ENCODE results near the gene NCK2.

NCK2 gene

GRCh38 chr2:105859694-105859951 is 114.9 kb downstream of the NCK2 start:
- Histone ChIP-seq H3K79me2 (ENCODE audit: low read length) (peaks cover 95% of the 10 kb centered on the region), H4K20me1 (ENCODE audit: insufficient read depth, low read length) (peaks cover 15% of the 10 kb centered on the region; the same call in 1 of the 2 replicates), H3K4me3 (ENCODE audit: low read length) (no peak overlapping the region), H3K9me3 (replicated peaks; ENCODE audit: insufficient read depth, low read length) (no peaks in the 10 kb centered on the region), H3K9ac (ENCODE audit: low read length) (no peak overlapping the region), H3K9me2 (replicated peaks; ENCODE audit: insufficient read depth, low read length) (no peaks in the 10 kb centered on the region), H2AFZ (ENCODE audit: low read length) (no peak overlapping the region), H3K4me2 (ENCODE audit: low read depth, low read length) (no peak overlapping the region), H3K27me3 (replicated peaks; ENCODE audit: insufficient read depth, low read length) (no peaks in the 10 kb centered on the region), H3K36me3 (replicated peaks; ENCODE audit: insufficient read depth, low read length) (peaks cover 12% of the 10 kb centered on the region; the same call in 1 of the 2 replicates), H3K4me1 (ENCODE audit: low read length) (no peaks in the 10 kb centered on the region), H3F3A (ENCODE audit: insufficient read depth, low read length) (no peaks in the 10 kb centered on the region), H3K27ac (ENCODE audit: low read length) (no peak overlapping the region)
- DNase-seq = no peak
- no peak for TF ChIP-seq EZH2 (optimal IDR thresholded peaks at IDR 0.05; ENCODE audit: low read depth, low read length)
- no peak for TF ChIP-seq EZH2phosphoT487 (IDR thresholded peaks at IDR 0.05; ENCODE audit: low read length)
- TF ChIP-seq CTCF (IDR thresholded peaks at IDR 0.05; ENCODE audit: low read length) = no peak

GRCh38 chr2:105860567-105860966 is 115.9 kb downstream of the NCK2 start:
- Histone ChIP-seq H3K36me3 (replicated peaks; ENCODE audit: insufficient read depth, low read length) (peaks cover 8% of the 10 kb centered on the region; the same call in 1 of the 2 replicates), H4K20me1 (ENCODE audit: insufficient read depth, low read length) (peaks cover 18% of the 10 kb centered on the region; the same call in 1 of the 2 replicates), H3K4me2 (ENCODE audit: low read depth, low read length) (no peak overlapping the region), H3K27ac (ENCODE audit: low read length) (no peak overlapping the region), H3K4me3 (ENCODE audit: low read length) (no peak overlapping the region), H3K9ac (ENCODE audit: low read length) (no peak overlapping the region), H2AFZ (ENCODE audit: low read length) (no peak overlapping the region), H3K27me3 (replicated peaks; ENCODE audit: insufficient read depth, low read length) (no peaks in the 10 kb centered on the region), H3K9me3 (replicated peaks; ENCODE audit: insufficient read depth, low read length) (no peaks in the 10 kb centered on the region), H3K79me2 (ENCODE audit: low read length) (peaks cover 95% of the 10 kb centered on the region), H3K9me2 (replicated peaks; ENCODE audit: insufficient read depth, low read length) (no peaks in the 10 kb centered on the region), H3F3A (ENCODE audit: insufficient read depth, low read length) (no peaks in the 10 kb centered on the region), H3K4me1 (ENCODE audit: low read length) (no peaks in the 10 kb centered on the region)
- DNase-seq = no peak
- no peak for TF ChIP-seq CTCF (IDR thresholded peaks at IDR 0.05; ENCODE audit: low read length)
- no peak for TF ChIP-seq EZH2 (optimal IDR thresholded peaks at IDR 0.05; ENCODE audit: low read depth, low read length)
- no peak for TF ChIP-seq EZH2phosphoT487 (IDR thresholded peaks at IDR 0.05; ENCODE audit: low read length)

GRCh38 chr2:105861200-105861599 is 116.5 kb downstream of the NCK2 start:
- Histone ChIP-seq H3K9ac (ENCODE audit: low read length) (no peak overlapping the region), H3K27ac (ENCODE audit: low read length) (no peak overlapping the region), H3K9me3 (replicated peaks; ENCODE audit: insufficient read depth, low read length) (no peaks in the 10 kb centered on the region), H3K27me3 (replicated peaks; ENCODE audit: insufficient read depth, low read length) (no peaks in the 10 kb centered on the region), H3K9me2 (replicated peaks; ENCODE audit: insufficient read depth, low read length) (no peaks in the 10 kb centered on the region), H3K79me2 (ENCODE audit: low read length) (peaks cover 96% of the 10 kb centered on the region), H2AFZ (ENCODE audit: low read length) (no peak overlapping the region), H3K4me3 (ENCODE audit: low read length) (no peak overlapping the region), H3K4me2 (ENCODE audit: low read depth, low read length) (no peak overlapping the region), H3K36me3 (replicated peaks; ENCODE audit: insufficient read depth, low read length) (peaks cover 6% of the 10 kb centered on the region; the same call in 1 of the 2 replicates), H3K4me1 (ENCODE audit: low read length) (no peaks in the 10 kb centered on the region), H3F3A (ENCODE audit: insufficient read depth, low read length) (no peaks in the 10 kb centered on the region), H4K20me1 (ENCODE audit: insufficient read depth, low read length) (peaks cover 21% of the 10 kb centered on the region; the same call in 1 of the 2 replicates)
- no peak for DNase-seq
- TF ChIP-seq CTCF (IDR thresholded peaks at IDR 0.05; ENCODE audit: low read length) (no peak), EZH2 (optimal IDR thresholded peaks at IDR 0.05; ENCODE audit: low read depth, low read length) (no peak), EZH2phosphoT487 (IDR thresholded peaks at IDR 0.05; ENCODE audit: low read length) (no peak)

Data from MM.1S (cell line).